LHCN-M2 (cell line): Measurements from ENCODE around the gene SNX9. TPM values are rescaled to one million over a fixed set of nuclear protein-coding genes. Genes with fewer than 3 reads are reported as not detected.

Experiments used
- total RNA-seq: library from RNA; depleted of rRNA; stranded (reverse); fragments of >200 nt; gene quantifications from 2 replicates; pipeline ENCODE4 v1.2.3, GENCODE V29; 2014; rRNA removed

SNX9 gene
- total RNA-seq, 1 experiment from 2014 or later = 15.6 TPM

Other genes starting within 250 kb of the SNX9 start
- 9.8 and 11.7 TPM in 2 replicates for gene SYNJ2, start 158.6 kb downstream of the SNX9 start, total RNA-seq